ENCODE measurements around the gene ETNK2. TPM values are rescaled to one million over a fixed set of nuclear protein-coding genes. Genes with fewer than 3 reads are reported as not detected.
A peak's percentile ranks its signal among the peaks of the same experiment; 100 is the strongest.

The ETNK2 gene
- total and polyA plus RNA-seq, 3 experiments from 2014 or later = 0.91 to 6.1 (median 1.1) TPM

DNA sequence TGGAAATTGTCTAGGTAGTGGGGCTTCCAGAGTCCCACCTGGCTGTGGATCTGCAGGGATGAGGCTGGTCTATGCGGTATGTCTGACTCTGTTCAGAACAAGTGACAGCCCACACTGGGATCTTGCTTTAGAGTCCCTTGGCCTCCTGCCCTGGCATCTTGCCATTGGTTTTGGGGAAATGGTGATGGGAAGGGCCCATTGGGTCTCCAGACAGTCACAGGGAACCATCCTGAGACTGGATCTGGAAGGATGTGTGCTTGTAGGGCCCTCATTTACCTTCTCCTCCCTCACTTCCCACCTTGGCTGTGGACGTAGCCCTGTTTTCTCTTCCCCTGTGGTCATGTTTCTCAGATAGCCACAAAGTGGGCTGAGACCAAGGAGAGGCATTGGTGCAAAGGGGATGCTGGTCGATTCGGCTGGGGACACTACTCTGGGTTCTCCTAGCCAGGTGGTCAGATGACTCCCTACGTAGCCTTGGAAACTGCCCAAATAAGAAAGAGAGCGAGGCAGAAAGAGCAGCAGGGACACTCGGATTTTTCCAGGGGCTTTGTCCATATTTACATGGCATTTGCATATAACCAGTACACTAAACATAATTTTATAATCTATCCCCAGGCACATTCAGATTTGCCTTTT lies 63.8 kb downstream of the ETNK2 start:
- Mint-ChIP-seq H3K36me3 (no peaks in the 10 kb centered on the region), H3K27me3 (peaks cover 0 to 3% of the 10 kb centered on the region in 2 donors), H3K27ac (peak overlapping the region in 7 of 8 donors; percentile 51 to 89 (median 78)), H3K4me1 (peaks cover 23 to 47% (median 37%) of the 10 kb centered on the region in 3 donors), H3K9me3 (no peaks in the 10 kb centered on the region), H3K4me3 (peak overlapping the region in 3 of 7 donors; percentile 15 to 63 (median 48))
- ChIA-PET CTCF (no interaction called here), POLR2A (no interaction called here)
- no peaks in the 10 kb centered on the region for H3K36me3 ChIP-seq (ENCODE audit: insufficient read depth, low read length)
- no peak for DNase-seq
- H3K9me3 ChIP-seq (ENCODE audit: low read length) = no peaks in the 10 kb centered on the region
- no peak overlapping the region for H3K27ac ChIP-seq (ENCODE audit: low read depth, low read length)
- no peak overlapping the region for H3K4me3 ChIP-seq (ENCODE audit: low read length)
- H3K27me3 ChIP-seq (ENCODE audit: insufficient read depth, low read length, poor library complexity, severe bottlenecking) = no peaks in the 10 kb centered on the region
- H3K4me1 ChIP-seq (ENCODE audit: insufficient read depth, low read length) = no peaks in the 10 kb centered on the region

DNA sequence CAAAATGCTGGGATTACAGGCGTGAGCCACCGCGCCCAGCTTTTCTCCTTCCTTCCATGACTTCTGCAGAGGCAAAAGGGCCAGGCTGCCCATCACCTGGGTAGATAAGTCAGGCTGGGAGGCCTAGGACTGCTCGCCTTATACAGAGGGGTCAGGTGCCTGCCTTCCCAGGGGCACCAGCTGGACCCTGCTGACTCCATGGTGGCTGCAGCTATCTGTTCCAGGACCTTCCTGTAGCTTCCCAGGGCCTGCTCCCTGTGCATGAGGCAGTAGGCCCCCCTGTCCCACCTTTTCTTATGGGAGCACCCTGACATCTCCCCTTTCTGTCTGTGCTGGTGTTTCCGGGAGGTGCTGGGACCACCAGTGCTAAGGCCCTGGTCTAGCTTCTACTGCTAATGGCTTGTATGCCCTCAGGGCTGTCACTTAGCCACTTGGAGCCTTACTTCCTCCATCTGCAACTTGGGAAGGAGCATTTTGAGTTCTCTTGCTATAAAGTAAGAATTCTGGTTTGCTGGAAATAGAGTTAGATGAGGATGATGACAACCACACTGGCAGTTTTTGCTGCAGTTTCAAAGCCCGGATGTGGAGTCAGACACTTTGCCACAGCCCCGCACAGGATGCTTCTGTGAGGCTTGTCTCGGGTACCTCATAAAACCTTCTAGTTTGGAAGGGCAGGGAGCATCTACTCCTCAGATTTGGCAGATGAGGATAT lies 64.5 kb downstream of the ETNK2 start:
- Histone ChIP-seq H3K9me3 (ENCODE audit: low read length) (no peaks in the 10 kb centered on the region), H3K27me3 (ENCODE audit: insufficient read depth, low read length, poor library complexity, severe bottlenecking) (no peaks in the 10 kb centered on the region), H3K4me1 (ENCODE audit: insufficient read depth, low read length) (no peaks in the 10 kb centered on the region), H3K27ac (ENCODE audit: low read depth, low read length) (no peak overlapping the region), H3K4me3 (ENCODE audit: low read length) (no peak overlapping the region), H3K36me3 (ENCODE audit: insufficient read depth, low read length) (no peaks in the 10 kb centered on the region)
- ChIA-PET POLR2A (no interaction called here), CTCF (no interaction called here)
- peaks cover 20 to 41% (median 33%) of the 10 kb centered on the region in 3 donors for H3K4me1 Mint-ChIP-seq
- no peak for DNase-seq
- H3K9me3 Mint-ChIP-seq = no peaks in the 10 kb centered on the region
- peak overlapping the region in 3 of 7 donors; percentile 15 to 48 (median 22) for H3K4me3 Mint-ChIP-seq
- H3K27me3 Mint-ChIP-seq = peaks cover 0 to 3% of the 10 kb centered on the region in 2 donors
- no peaks in the 10 kb centered on the region for H3K36me3 Mint-ChIP-seq
- peak overlapping the region in 7 of 8 donors; percentile 33 to 78 (median 61) for H3K27ac Mint-ChIP-seq

DNA sequence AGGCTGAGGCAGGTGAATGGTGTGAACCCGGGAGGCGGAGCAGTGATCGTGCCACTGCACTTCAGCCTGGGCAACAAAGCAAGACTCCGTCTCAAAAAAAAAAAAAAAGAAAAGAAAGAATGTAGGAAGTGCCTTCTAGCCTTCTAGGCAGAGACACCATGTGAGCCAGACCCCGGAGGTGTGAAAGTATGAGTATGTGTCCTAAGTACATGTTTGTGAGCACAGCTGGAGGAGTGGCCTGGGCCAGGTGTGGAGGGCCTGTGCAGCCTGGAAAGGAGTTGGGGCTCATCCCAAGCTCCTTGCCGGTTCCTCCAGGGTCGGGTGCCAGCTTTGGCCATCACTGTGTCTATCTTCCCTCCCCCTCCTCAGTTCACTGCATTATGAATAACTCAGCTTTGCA lies 66.0 kb downstream of the ETNK2 start:
- POLR2A ChIA-PET = no interaction called here
- Histone ChIP-seq H3K27ac (ENCODE audit: low read depth, low read length) (no peak overlapping the region), H3K27me3 (ENCODE audit: insufficient read depth, low read length, poor library complexity, severe bottlenecking) (no peaks in the 10 kb centered on the region), H3K4me3 (ENCODE audit: low read length) (no peak overlapping the region), H3K36me3 (ENCODE audit: insufficient read depth, low read length) (no peaks in the 10 kb centered on the region), H3K9me3 (ENCODE audit: low read length) (no peaks in the 10 kb centered on the region), H3K4me1 (ENCODE audit: insufficient read depth, low read length) (no peaks in the 10 kb centered on the region)
- DNase-seq = no peak
- Mint-ChIP-seq H3K27me3 (peaks cover 0 to 2% of the 10 kb centered on the region in 2 donors), H3K27ac (peak overlapping the region in 1 of 8 donors; percentile 68), H3K4me3 (no peak overlapping the region), H3K36me3 (no peaks in the 10 kb centered on the region), H3K4me1 (peaks cover 20 to 33% (median 27%) of the 10 kb centered on the region in 3 donors), H3K9me3 (no peaks in the 10 kb centered on the region)
- CTCF ChIA-PET = no interaction called here

DNA sequence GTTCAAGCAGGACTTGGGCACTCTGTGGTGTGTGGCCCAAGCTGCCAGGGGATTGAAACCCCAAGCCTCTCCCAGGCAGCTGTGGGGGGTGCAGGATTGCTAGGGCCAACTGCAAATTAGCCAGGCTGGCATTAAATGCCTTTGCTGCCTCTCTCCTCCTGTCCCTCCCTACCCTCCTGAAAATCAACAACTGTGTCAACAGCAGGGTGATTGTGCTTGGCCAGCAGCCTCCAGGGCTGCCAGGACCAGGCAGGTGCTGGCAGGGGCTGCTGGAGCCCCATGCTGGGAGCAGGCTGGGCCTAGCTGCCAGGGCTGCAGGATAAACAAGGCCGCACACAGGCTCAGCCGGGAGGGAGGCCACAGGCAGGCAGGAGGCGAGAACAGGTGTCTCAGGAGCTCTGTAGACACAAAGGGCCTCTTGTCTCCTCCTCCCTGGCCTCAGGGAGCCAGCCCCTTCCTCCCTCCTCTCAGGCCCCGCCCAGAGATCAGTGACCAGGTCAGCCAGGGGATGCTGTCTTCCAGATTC lies 67.5 kb downstream of the ETNK2 start:
- peak overlapping the region in 5 of 8 donors; percentile 23 to 89 (median 48) for H3K27ac Mint-ChIP-seq
- no peaks in the 10 kb centered on the region for H3K4me1 ChIP-seq (ENCODE audit: insufficient read depth, low read length)
- H3K9me3 Mint-ChIP-seq = no peaks in the 10 kb centered on the region
- no peaks in the 10 kb centered on the region for H3K36me3 Mint-ChIP-seq
- no peak overlapping the region for H3K4me3 ChIP-seq (ENCODE audit: low read length)
- no peak overlapping the region for H3K27ac ChIP-seq (ENCODE audit: low read depth, low read length)
- DNase-seq = peak in 1 of 5 donors; percentile 18
- H3K27me3 ChIP-seq (ENCODE audit: insufficient read depth, low read length, poor library complexity, severe bottlenecking) = no peaks in the 10 kb centered on the region
- H3K9me3 ChIP-seq (ENCODE audit: low read length) = no peaks in the 10 kb centered on the region
- H3K4me3 Mint-ChIP-seq = no peak overlapping the region
- peaks cover 4 to 6% of the 10 kb centered on the region in 2 donors for H3K27me3 Mint-ChIP-seq
- peaks cover 24 to 34% (median 33%) of the 10 kb centered on the region in 3 donors for H3K4me1 Mint-ChIP-seq
- no peaks in the 10 kb centered on the region for H3K36me3 ChIP-seq (ENCODE audit: insufficient read depth, low read length)
- CTCF ChIA-PET = no interaction called here
- POLR2A ChIA-PET = no interaction called here

DNA sequence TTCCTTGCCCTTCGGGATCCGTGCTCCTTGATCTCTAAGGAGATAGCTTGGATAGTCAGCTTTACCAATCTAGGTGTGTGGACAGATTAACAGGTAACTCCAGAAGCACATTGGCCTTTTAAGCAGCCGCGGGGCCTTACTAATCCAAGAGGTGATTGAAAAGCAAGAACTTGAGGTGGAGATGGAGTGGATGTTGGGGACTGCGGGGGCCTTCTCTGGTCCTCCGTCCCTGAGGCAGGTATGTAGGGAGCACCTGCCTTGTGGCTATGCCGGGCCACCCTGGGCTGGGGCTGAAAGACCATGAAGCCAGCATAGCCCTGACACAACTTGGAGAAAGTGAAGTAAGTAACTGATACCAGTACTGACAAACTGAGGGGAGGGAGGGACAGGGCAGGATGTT lies 68.4 kb downstream of the ETNK2 start:
- Mint-ChIP-seq H3K36me3 (no peaks in the 10 kb centered on the region), H3K27me3 (peaks cover 5 to 6% of the 10 kb centered on the region in 2 donors), H3K9me3 (no peaks in the 10 kb centered on the region), H3K4me3 (no peak overlapping the region), H3K27ac (peak overlapping the region in 3 of 8 donors; percentile 19 to 71 (median 67)), H3K4me1 (peaks cover 25 to 28% (median 28%) of the 10 kb centered on the region in 3 donors)
- Histone ChIP-seq H3K27ac (ENCODE audit: low read depth, low read length) (no peak overlapping the region), H3K36me3 (ENCODE audit: insufficient read depth, low read length) (no peaks in the 10 kb centered on the region), H3K4me1 (ENCODE audit: insufficient read depth, low read length) (no peaks in the 10 kb centered on the region), H3K9me3 (ENCODE audit: low read length) (no peaks in the 10 kb centered on the region), H3K27me3 (ENCODE audit: insufficient read depth, low read length, poor library complexity, severe bottlenecking) (no peaks in the 10 kb centered on the region), H3K4me3 (ENCODE audit: low read length) (no peak overlapping the region)
- POLR2A ChIA-PET = no interaction called here
- CTCF ChIA-PET = no interaction called here
- peak in 1 of 5 donors; percentile 23 for DNase-seq

DNA sequence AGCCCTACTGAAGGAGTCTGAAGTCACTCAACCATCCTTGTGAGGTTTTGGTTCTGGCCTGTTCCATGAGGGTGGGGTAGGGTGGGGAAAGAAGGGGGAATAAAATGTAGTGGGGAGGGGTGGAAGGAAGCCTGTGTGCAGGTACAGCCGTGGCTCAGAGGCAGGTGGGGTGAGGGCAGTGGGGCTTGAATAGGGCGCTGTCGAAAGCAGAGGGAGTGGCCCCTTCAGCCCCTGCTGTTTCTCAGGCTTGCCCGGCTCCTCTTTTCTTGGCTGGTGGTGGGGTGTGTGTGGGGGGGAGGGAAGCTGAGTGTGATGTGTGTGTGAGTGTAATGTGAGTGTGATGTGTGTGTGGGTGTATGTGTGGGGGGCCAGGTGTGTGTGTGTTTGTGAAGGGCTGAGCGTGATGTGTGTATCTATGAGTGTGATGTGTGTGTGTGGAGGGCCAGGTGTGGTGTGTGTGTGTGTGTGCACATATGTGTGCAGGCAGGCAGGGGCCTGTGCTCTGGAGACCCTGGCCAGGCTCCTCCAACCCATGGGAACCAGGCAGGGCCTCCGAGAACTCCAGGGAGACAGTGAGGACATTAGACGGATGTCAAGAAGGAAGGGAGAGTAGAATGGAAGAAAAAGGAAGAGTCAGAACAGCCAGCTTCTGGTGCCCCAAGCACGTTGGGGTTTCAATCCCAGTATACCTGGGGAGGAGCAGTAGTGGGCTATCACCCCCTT lies 69.9 kb downstream of the ETNK2 start:
- Histone ChIP-seq H3K4me3 (ENCODE audit: low read length) (no peak overlapping the region), H3K9me3 (ENCODE audit: low read length) (no peaks in the 10 kb centered on the region), H3K4me1 (ENCODE audit: insufficient read depth, low read length) (no peaks in the 10 kb centered on the region), H3K36me3 (ENCODE audit: insufficient read depth, low read length) (no peaks in the 10 kb centered on the region), H3K27me3 (ENCODE audit: insufficient read depth, low read length, poor library complexity, severe bottlenecking) (no peaks in the 10 kb centered on the region), H3K27ac (ENCODE audit: low read depth, low read length) (no peak overlapping the region)
- H3K4me3 Mint-ChIP-seq = no peak overlapping the region
- H3K36me3 Mint-ChIP-seq = no peaks in the 10 kb centered on the region
- H3K27me3 Mint-ChIP-seq = peaks cover 8 to 19% of the 10 kb centered on the region in 2 donors
- CTCF ChIA-PET = no interaction called here
- no peaks in the 10 kb centered on the region for H3K9me3 Mint-ChIP-seq
- H3K4me1 Mint-ChIP-seq = peaks cover 22 to 26% (median 22%) of the 10 kb centered on the region in 3 donors
- peak overlapping the region in 5 of 8 donors; percentile 26 to 86 (median 57) for H3K27ac Mint-ChIP-seq
- DNase-seq = no peak
- POLR2A ChIA-PET = no interaction called here

DNA sequence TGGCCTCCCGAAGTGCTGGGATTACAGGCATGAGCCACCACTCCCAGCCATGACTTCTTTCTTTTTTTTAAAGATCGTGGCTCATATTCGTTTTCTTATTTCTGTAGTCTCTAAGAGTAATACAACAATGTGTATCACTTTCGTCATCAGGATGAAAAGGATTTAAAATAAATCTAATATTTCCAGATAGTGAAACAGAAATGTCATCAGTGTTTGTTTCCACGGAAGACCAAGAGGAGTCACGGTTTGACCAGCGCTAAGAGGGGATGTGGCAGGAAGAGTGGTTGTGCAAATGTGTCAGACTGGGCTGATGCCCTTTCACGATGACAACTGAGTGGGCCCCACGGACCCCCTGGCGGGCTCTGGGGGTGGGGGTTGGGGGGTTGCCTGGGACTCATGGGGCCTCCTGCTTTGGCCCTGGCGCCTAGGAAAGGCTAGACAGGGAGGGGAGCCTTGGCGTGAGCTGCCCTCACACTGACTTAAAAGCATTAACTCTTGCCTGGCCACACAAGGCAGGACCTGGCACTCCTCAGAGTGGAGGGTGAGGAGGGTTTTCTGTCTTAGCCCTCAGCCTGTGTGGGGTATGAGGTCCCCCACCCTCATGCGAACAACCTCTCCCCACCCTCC lies 70.6 kb downstream of the ETNK2 start:
- H3K9me3 Mint-ChIP-seq = no peaks in the 10 kb centered on the region
- peaks cover 8 to 21% of the 10 kb centered on the region in 2 donors for H3K27me3 Mint-ChIP-seq
- H3K4me1 ChIP-seq (ENCODE audit: insufficient read depth, low read length) = no peaks in the 10 kb centered on the region
- no peaks in the 10 kb centered on the region for H3K36me3 ChIP-seq (ENCODE audit: insufficient read depth, low read length)
- H3K4me3 Mint-ChIP-seq = peak overlapping the region in 1 of 7 donors; percentile 44
- H3K4me3 ChIP-seq (ENCODE audit: low read length) = no peak overlapping the region
- no peaks in the 10 kb centered on the region for H3K27me3 ChIP-seq (ENCODE audit: insufficient read depth, low read length, poor library complexity, severe bottlenecking)
- POLR2A ChIA-PET = no interaction called here
- no peak for DNase-seq
- peaks cover 25 to 31% (median 27%) of the 10 kb centered on the region in 3 donors for H3K4me1 Mint-ChIP-seq
- H3K27ac ChIP-seq (ENCODE audit: low read depth, low read length) = no peak overlapping the region
- no peaks in the 10 kb centered on the region for H3K9me3 ChIP-seq (ENCODE audit: low read length)
- CTCF ChIA-PET = no interaction called here
- peak overlapping the region in 1 of 8 donors; percentile 37 for H3K27ac Mint-ChIP-seq
- H3K36me3 Mint-ChIP-seq = no peaks in the 10 kb centered on the region
